KMS-11 (cell line): ENCODE results near the gene INPP5K.

Experiments used
- H2AFZ ChIP-seq: fragments of 200-600 bp; sonication (generic); 2 replicates; pipeline ENCODE4 v1.6.1; 2016; ENCODE audit warnings: antibody characterized with exemption, mixed run types, low read depth
- H3K27ac ChIP-seq: fragments of 200-600 bp; sonication (generic); 2 replicates; pipeline ENCODE4 v1.6.1; 2016; ENCODE audit warnings: mild to moderate bottlenecking, mixed run types
- H3K27me3 ChIP-seq: fragments of 200-600 bp; sonication (generic); 2 replicates; pipeline ENCODE4 v1.6.1; 2017; ENCODE audit warnings: mild to moderate bottlenecking, low read depth, mixed run types, moderate library complexity; ENCODE audit not compliant: insufficient read depth
- H3K36me3 ChIP-seq: fragments of 200-600 bp; sonication (generic); 2 replicates; pipeline ENCODE4 v1.6.1; 2017; ENCODE audit warnings: mild to moderate bottlenecking, mixed run types; ENCODE audit not compliant: insufficient read depth
- H3K4me1 ChIP-seq: fragments of 200-600 bp; sonication (generic); 2 replicates; pipeline ENCODE4 v1.6.1; 2016; ENCODE audit warnings: mild to moderate bottlenecking, low read depth, mixed run types; ENCODE audit not compliant: poor library complexity, severe bottlenecking
- H3K4me2 ChIP-seq: fragments of 200-600 bp; sonication (generic); 2 replicates; pipeline ENCODE4 v1.7.0; 2016; ENCODE audit warnings: mild to moderate bottlenecking, mixed run types
- H3K4me3 ChIP-seq: fragments of 200-600 bp; sonication (generic); IDR thresholded peaks from 2 replicates; pipeline ENCODE4 v1.6.1; 2017; ENCODE audit warnings: low read depth, low read length, mixed read lengths; ENCODE audit not compliant: insufficient read depth
- H3K79me2 ChIP-seq: fragments of 200-600 bp; sonication (generic); 2 replicates; pipeline ENCODE4 v1.6.1; 2016; ENCODE audit warnings: low read depth, mixed run types; ENCODE audit not compliant: insufficient read depth
- H3K9ac ChIP-seq: fragments of 200-600 bp; sonication (generic); 2 replicates; pipeline ENCODE4 v1.6.1; 2016; ENCODE audit warnings: mild to moderate bottlenecking, mixed run types
- H4K20me1 ChIP-seq: fragments of 200-600 bp; sonication (generic); 2 replicates; pipeline ENCODE4 v1.6.1; 2016; ENCODE audit warnings: mild to moderate bottlenecking, mixed run types; ENCODE audit not compliant: insufficient read depth
- CTCF ChIP-seq: fragments of 200-600 bp; sonication (generic); conservative IDR thresholded peaks from 2 replicates; pipeline ENCODE4 v1.6.1; 2017; ENCODE audit warnings: low read depth, mild to moderate bottlenecking, antibody characterized with exemption, low read length, moderate library complexity, mixed read lengths

Gene INPP5K

DNA sequence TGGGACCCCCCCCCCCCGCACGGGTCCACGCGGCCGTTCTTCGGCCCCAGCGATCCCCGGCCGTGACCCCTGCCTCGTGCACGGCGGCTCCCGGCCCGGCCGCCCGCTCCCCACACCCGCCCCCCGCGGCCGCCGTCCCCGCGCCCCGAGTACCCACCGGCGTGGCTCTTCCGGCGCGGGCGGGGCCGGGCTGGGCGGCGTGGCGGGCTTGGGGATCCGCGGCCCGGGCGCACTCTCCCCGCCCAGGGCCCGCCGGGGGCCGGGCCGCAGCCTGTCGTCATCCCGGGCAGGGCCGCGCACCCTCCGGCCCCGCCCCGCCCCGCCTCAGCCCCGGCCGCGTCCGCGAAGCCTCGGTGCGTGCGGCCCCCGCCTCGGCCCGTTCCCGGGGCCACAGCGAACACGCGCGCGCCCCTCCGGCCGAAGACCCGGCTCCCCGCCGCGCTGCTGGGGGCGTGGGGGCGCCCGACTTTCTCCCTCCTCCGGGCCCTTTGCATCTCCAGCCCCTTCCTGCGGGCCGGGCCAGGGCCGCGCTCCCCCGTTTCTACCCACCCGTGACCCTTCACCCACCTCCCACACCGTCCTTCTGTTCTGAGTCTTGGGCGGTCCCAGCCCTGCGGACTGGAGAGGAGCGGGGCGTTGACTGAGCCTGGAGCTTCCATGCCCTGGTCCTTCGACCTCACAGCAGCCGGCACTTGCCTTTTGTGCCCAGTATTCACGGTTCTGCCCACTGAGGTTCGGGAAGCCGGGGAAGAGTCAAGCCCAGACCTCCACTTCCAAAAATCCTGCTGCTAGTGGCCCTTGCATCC lies 24.8 kb downstream of the INPP5K start:
- Histone ChIP-seq H3K27me3 (no peaks in the 10 kb centered on the region), H2AFZ (peak overlapping the region; percentile 64), H3K4me1 (peaks cover 19% of the 10 kb centered on the region), H3K27ac (no peak overlapping the region), H3K4me2 (peak overlapping the region; percentile 82), H3K36me3 (no peaks in the 10 kb centered on the region), H3K79me2 (no peaks in the 10 kb centered on the region), H3K9ac (peak overlapping the region; percentile 46; the same call in 1 of the 2 replicates), H3K4me3 (no peak overlapping the region), H4K20me1 (no peaks in the 10 kb centered on the region)
- no peak for TF ChIP-seq CTCF

- Histone ChIP-seq H3K4me1 (peaks cover 22% of the 10 kb centered on the region), H3K27ac (no peak overlapping the region), H3K36me3 (no peaks in the 10 kb centered on the region), H2AFZ (peak overlapping the region; percentile 49; the same call in 1 of the 2 replicates), H3K27me3 (no peaks in the 10 kb centered on the region), H3K4me3 (no peak overlapping the region), H4K20me1 (no peaks in the 10 kb centered on the region), H3K4me2 (peak overlapping the region; percentile 73), H3K9ac (peak overlapping the region; percentile 46; the same call in 1 of the 2 replicates), H3K79me2 (no peaks in the 10 kb centered on the region)
- TF ChIP-seq CTCF = no peak
Observed at GRCh38 chr17:1490643-1491442, 25.6 kb downstream of the INPP5K start.

DNA sequence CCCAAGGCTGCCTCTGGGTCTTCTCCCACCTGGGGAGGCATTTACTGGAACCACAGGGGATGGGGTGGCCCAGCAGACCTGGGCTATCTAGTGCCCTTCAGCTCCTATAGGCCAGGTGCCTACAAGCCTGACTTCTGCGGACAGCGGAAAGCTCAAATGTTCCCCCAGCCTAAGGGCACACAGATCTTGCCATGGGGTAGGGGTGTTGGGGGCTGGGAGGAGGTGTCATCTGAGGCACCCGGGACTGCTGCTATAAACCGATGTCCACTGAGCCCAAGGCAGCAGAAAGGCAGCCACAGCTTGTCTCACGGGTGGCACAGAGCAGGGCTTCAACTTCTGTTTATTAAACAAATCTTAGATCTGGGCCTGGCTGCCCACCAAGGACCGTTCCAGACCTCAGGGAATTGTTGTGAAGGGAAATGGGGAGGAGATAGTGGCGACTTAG lies 27.6 kb downstream of the INPP5K start:
- no peak for TF ChIP-seq CTCF
- Histone ChIP-seq H4K20me1 (no peaks in the 10 kb centered on the region), H3K27me3 (no peaks in the 10 kb centered on the region), H3K36me3 (no peaks in the 10 kb centered on the region), H3K79me2 (no peaks in the 10 kb centered on the region), H3K27ac (no peak overlapping the region), H2AFZ (no peak overlapping the region), H3K4me1 (peaks cover 26% of the 10 kb centered on the region), H3K9ac (no peak overlapping the region), H3K4me2 (0 out of 2 replicates have a peak overlapping the region, but pooled peaks have one; percentile 74), H3K4me3 (no peak overlapping the region)

DNA sequence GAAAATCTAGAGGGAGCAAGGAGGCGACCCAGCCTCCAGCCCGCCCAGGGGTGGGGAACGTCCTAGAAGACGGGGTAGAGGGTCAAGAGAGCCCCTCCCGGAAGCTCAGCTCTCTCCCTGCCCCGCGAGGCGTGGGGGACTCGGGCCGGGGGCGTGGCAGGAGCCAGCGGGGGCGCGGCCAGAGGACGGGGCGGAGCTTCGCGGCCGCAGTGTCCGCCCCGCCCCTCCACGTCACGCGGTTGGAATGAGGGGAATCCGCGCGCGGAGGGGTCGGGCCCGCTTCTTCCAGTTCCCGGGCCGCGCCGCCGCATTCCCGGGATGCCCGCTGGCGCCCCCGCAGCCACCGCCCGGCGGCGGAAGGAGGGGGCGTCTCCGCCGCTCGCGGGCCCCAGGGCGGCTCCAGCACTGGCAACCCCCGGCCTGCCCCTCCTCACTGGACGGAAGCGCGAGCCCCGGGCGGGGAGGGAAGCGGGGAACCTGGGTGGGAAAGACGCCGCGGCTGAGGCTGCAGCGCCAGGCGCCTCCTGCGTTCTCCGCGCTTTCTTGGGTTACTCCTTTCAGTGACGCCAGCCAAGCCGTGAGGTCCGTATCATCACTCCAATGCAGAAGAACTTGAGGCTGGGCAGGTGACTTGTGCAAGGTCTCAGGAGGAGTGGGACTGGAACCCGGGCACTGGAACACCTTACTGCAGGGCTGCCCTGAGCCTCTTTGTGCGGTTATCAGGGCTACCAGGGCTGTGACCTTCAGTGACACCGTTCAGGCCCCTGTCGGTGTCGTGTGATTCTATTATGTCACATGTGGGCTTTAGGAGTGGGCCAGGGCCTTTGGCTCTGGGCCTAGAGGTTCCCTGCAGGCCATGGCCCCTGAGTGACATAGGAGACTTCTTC lies 28.2 kb downstream of the INPP5K start:
- Histone ChIP-seq H3K27me3 (no peaks in the 10 kb centered on the region), H3K36me3 (no peaks in the 10 kb centered on the region), H3K4me1 (peaks cover 26% of the 10 kb centered on the region), H3K79me2 (no peaks in the 10 kb centered on the region), H3K4me2 (peak overlapping the region; percentile 74), H3K27ac (peak overlapping the region; percentile 89), H4K20me1 (no peaks in the 10 kb centered on the region), H3K9ac (peak overlapping the region; percentile 56; the same call in 1 of the 2 replicates), H3K4me3 (no peak overlapping the region), H2AFZ (peak overlapping the region; percentile 41)
- no peak for TF ChIP-seq CTCF
